ENCODE data around the gene DOCK11.

Gene DOCK11

DNA sequence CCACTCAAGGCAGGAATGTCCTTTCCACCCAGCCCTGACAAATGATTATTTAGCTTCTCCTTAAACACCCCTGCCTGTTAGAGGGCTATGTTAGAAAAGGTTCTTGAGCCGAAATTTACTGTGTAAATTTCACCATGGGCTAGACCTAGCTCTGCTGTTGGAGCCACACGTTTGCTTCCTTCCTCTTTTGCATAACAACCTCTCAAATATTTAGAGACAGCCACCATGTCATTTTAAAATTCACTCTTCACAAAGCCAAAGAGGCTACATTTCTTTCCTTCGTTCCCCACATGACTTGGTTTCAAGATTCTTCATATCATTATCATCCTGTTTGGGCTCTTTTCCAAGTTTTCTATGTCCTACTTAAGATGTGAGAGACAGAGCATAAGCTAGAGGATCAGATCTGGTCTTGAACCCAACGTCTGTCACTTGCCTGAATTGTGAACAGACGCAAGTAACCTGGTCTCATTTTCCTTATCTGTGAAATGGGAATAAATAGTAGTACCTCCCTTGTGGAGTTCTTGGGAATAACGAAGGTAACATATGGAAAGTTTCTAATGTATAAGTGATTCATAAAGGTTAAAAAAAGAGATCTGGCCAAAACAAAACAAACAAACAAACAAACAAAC lies 6.7 kb downstream of the DOCK11 start:
- DNase-seq, result no peak

- no peak for DNase-seq
These were observed 7.8 kb downstream of the DOCK11 start for GRCh38 chrX:118503260-118504041.

GRCh38 chrX:118504581-118504980 lies 9.0 kb downstream of the DOCK11 start:
- DNase-seq, result no peak

GRCh38 chrX:118506805-118507480 lies 11.3 kb downstream of the DOCK11 start:
- no peak for DNase-seq

GRCh38 chrX:118507766-118508165 lies 12.2 kb downstream of the DOCK11 start:
- no peak for DNase-seq

DNA sequence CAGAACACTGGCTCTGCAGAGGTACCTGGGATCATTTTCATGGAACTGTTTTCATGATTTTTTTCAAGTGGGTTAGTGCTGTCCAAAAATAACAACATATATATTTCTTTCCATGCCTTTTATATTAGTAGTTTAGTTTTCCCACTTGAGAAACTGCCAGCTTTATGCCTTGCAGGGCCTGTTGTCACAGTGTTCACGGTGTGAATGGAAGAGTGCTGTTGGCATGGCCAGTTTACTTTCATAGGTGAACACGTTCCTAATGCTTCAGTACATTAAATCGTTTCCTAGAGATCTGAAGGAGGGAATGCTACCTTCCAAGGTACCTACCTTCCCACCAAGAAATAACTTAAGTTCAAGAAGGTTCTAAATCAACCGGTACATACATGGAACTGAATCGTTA lies 12.6 kb downstream of the DOCK11 start:
- DNase-seq, result no peak

DNA sequence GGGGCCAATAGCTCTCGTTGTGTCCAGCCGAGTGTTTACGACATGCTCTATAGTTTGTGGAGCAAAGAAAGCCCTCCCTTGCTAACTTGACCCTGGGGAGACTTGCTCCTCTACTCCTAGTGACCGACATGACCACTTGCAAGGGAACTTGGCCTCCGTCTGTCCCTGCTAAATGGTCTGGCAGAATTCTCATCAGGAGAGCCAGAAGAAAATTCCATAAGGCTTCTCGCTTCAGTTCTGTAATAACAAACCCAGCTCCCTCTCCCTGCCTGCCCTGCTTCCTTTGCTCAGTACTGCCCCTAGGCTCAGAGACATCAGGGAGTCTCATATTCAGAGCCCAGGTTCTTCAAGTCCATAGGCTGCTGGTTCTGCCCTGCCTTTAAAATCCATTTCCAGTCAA lies 13.0 kb downstream of the DOCK11 start:
- no peak for DNase-seq

DNA sequence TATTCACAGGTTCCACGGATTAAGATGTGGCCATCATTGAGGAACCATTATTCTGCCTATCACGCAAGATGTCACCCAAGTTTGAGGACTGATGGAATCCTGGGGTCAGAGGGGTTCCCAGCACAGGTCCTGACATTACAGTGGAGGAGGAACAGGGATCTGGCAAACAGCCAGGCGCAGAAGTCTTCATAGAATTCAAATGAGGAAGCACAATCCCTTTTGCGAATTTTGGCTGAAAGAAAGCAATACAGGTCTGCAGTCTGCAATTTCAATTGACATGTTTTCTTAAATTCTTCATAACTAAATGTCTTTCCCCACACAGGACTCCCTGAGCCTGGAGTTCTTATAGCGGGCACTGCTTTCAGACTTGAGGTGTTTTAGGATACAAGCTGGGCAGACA lies 14.5 kb downstream of the DOCK11 start:
- DNase-seq, result no peak

DNA sequence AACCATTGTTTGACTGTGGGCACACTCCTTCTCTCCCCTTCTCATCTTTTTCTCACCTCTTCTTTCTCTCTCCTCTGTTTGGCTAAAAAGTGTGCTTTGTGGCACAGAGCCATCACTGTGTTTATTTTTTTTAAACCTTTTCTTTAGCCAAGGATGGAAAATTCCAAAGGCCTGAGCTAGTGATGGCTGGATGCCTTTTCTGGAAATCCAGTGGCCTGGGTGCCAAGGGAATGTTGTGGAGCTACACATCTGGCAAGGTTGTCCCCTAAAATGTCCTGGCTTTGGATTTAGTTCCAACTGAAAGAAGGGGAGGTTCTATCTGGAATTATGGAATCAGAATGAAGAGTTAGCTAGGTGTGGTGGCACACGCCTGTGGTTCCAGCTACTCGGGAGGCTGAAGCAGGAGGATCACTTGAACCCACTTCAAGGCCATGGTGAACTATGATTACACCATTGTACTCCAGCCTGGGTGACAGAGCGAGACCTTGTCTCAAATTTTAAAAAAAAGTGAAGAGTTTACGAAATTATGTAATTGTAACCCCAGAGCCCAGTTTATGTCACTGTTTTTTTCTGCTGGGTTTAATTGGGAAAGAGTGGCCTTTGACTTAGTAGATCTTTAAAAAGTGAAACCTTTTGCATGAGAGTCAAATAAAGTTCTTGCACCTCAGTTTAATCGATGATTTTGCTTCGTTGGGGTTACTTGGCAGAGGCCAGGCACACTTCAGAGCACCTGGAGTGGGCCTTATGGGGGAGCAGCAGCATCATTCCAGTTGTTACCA lies 17.7 kb downstream of the DOCK11 start:
- DNase-seq, result no peak

DNA sequence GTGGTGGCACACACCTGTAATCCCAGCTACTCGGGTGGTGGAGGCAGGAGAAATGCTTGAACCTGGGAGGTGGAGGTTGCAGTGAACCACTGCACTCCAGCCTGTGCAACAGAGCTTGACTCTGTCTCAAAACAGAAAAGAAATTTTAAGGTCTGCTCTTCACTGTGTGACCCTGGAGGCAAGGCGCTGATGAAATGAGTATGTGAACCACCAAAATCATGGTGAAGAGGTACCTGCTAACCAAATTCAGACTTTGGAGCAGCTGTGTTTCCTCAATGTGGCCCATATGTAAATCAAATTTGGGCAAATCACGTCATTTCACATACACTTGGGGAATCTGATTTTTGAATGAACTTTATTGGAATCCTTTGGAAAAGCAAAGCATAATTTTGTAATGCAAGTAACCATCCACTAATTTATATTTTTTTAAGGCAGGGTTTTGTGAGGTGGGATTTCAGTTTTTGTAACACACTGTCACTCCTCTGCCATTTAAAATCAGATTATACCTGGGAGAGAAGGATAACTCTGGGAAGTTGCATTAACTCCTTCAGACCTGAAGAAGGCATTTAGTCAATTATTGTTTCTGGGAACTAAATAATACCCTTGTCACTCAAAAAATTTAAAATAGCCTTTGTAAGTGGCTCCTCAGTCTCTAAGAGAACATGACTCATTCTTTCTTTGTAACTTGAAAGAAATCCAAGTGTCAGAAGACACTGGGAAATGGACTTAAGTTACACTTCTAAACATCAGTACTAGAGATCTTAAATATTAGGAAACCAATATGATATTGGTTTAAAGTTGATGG lies 24.0 kb downstream of the DOCK11 start:
- DNase-seq, result no peak

- no peak for DNase-seq
These were observed 24.9 kb downstream of the DOCK11 start for GRCh38 chrX:118520216-118521206.

- no peak for DNase-seq
These were observed 25.8 kb downstream of the DOCK11 start for GRCh38 chrX:118521435-118521834.

GRCh38 chrX:118522230-118522926 lies 26.8 kb downstream of the DOCK11 start:
- DNase-seq, result no peak

DNA sequence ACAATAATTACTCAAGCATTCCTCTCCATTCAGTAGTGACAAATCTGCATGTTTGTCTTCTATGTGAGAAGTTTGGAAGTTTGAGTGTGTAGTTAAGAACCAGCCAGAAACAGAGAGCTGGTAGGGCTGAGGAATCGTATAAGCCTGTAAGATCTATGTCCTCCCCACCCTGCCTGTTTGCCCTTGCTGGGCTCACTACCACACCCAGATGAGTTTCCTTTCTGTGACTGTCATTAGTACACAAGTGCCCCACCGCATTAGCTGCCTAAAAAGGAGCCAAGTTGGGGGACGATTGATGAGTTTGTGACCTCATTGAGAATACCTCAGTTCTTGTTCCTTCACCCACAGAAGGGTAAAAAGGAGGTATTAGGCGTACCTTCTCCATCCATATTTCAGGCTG lies 28.3 kb downstream of the DOCK11 start:
- no peak for DNase-seq

- DNase-seq, result no peak
These were observed 28.7 kb downstream of the DOCK11 start for GRCh38 chrX:118524344-118524743.

DNA sequence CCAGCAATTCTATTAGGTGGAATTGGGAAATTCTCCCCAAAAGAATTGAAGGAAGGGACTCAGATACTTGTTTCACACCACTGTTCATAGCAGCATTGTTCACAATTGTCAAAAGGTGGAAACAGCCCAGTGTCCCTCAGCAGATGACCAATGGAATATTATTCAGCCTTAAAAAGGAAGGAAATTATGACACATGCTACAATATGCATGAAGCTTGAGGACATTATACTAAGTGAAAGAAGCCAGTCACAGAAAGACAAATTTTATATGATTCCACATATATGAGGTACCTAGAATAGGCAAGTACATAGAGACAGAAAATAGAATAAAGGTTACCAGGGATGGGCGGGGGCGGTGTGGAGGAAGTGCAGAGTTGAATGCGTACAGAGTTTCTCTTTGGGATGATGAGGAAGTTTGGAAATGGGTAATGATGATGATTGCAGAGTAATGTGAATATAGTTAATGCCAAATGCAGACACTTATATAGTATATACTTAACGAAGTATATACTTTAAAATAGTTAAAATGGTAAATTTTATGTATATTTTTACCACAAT lies 29.6 kb downstream of the DOCK11 start:
- no peak for DNase-seq

GRCh38 chrX:118526149-118526548 lies 30.5 kb downstream of the DOCK11 start:
- DNase-seq, result no peak

DNA sequence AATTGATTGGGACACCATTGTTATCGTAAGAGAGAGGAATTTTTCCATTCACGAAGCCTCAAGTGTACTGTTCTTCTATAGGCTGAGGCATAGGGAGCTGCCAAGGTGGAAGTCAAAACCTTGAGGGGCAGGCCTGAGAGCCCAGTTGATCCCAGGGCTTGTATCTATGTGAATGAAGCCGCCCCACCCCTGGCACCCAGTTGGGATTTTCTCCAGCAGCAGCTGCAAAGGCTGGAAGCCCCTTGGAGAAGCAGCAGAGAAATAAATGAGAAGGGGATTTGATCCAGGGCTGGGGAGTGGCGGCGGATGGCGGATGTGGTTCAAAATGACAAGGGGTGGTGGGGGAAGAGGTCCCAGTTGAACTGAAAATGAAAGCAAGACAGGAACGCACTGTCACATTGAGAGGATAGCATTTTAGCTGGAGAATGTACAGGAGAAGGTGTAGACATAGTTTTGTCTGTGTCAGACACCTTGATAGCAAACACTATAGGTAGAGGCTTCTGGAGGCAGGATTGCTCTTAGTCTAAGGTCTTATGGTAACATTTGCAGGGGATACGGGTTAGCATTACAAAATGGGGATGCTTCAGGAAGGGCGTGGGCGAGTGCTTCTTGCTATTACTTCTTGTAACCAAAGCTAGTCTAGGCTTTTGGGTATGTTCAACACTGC lies 32.6 kb downstream of the DOCK11 start:
- DNase-seq, result no peak

DNA sequence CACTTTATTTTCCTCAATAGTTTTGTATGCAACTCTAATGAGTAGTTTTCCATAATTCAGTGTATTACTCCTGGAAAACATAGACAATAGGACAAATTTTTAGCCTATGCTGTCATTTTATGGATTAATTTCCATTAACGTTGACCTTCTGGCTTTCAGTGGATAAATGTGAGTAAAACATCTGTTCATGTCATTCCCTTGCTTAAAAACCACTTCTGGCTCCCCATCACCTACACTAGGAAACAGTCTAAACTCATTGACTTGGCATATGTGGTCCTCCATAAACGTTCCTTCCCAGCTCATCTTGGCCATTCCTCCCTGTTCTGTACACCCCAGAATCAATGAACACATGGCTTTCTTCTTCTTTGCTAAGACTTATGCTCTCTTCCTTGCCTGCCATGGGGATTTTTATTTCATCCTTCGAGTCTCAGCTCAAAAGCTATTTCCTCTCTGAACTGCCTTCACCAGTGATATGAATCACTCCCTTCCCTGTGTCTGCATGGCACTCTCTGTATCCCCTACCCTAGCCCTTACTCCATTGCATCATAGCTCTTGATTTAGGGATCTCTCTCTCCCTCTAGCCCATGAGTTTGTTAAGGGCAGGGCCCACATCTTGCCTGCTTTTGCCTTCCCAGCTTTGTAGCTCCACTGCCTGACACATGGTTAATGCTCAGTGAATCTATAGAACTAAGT lies 34.8 kb downstream of the DOCK11 start:
- no peak for DNase-seq
